GM19328 (cell line): ENCODE results near the gene RIPK3.

Experiments used
- ATAC-seq: cut with Tn5 transposase; IDR thresholded peaks from one replicate; pipeline ENCODE4 v1.9.1; 2021; ENCODE audit warnings: mild to moderate bottlenecking, moderate library complexity; ENCODE audit not compliant: unreplicated experiment

RIPK3 gene

GRCh38 chr14:24324024-24324423 is 15.8 kb downstream of the RIPK3 start:
- ATAC-seq, result no peak

GRCh38 chr14:24323341-24323740 is 16.4 kb downstream of the RIPK3 start:
- ATAC-seq, result no peak

- no peak for ATAC-seq
Observed at GRCh38 chr14:24322672-24323071, 17.1 kb downstream of the RIPK3 start.

GRCh38 chr14:24321212-24321975 is 18.4 kb downstream of the RIPK3 start:
- no peak for ATAC-seq

- no peak for ATAC-seq
Observed at GRCh38 chr14:24317141-24317928, 22.5 kb downstream of the RIPK3 start.

- no peak for ATAC-seq
Observed at GRCh38 chr14:24316597-24316950, 23.2 kb downstream of the RIPK3 start.

GRCh38 chr14:24315807-24316596 is 23.8 kb downstream of the RIPK3 start:
- ATAC-seq, result no peak

- no peak for ATAC-seq
Observed at GRCh38 chr14:24315243-24315806, 24.5 kb downstream of the RIPK3 start.

- no peak for ATAC-seq
Observed at GRCh38 chr14:24314377-24315193, 25.2 kb downstream of the RIPK3 start.

- ATAC-seq, result no peak
Observed at GRCh38 chr14:24313913-24314312, 25.9 kb downstream of the RIPK3 start.

GRCh38 chr14:24312736-24313507 is 26.9 kb downstream of the RIPK3 start:
- ATAC-seq, result no peak

GRCh38 chr14:24311837-24312615 is 27.8 kb downstream of the RIPK3 start:
- no peak for ATAC-seq

GRCh38 chr14:24310646-24311604 is 28.9 kb downstream of the RIPK3 start, which contains the start of gene LTB4R:
LTB4R (plus strand) TSS chr14:24311502; CDS start chr14:24315652, 4,150 bp downstream.
- peak; percentile 43 for ATAC-seq

- no peak for ATAC-seq
Observed at GRCh38 chr14:24310265-24310645, 29.5 kb downstream of the RIPK3 start.

- ATAC-seq, result no peak
Observed at GRCh38 chr14:24309538-24310264, 30.1 kb downstream of the RIPK3 start, which contains the start of gene LTB4R2. LTB4R2 (plus strand) TSS chr14:24310140; CDS start chr14:24310665, 525 bp downstream.

- ATAC-seq, result no peak
Observed at GRCh38 chr14:24308342-24309124, 31.3 kb downstream of the RIPK3 start.
